Measurements from ENCODE around the gene SHC3. TPM values are rescaled to one million over a fixed set of nuclear protein-coding genes. Genes with fewer than 3 reads are reported as not detected.

The SHC3 gene
- total and polyA plus RNA-seq, 2 of the 4 experiments (the other 2 are of a cell fraction) = 4.5 to 13.3 TPM

GRCh38 chr9:89036891-89037290 lies 141.7 kb downstream of the SHC3 start:
- Histone ChIP-seq H4K8ac (ENCODE audit: low read depth in 2 of 2, low read length in 2 of 2) (no peak overlapping the region), H2AK5ac (ENCODE audit: low read depth, low read length) (no peak overlapping the region), H3K18ac (ENCODE audit: low read depth, low read length) (no peak overlapping the region), H3K79me1 (ENCODE audit: low read depth in 1 of 2, low read length in 2 of 2) (peaks cover 3 to 14% of the 10 kb centered on the region in 2 experiments; a peak in 3 of 4 replicates), H3K36me3 (ENCODE audit: control insufficient read depth, insufficient read depth, low read length) (peaks cover 8% of the 10 kb centered on the region), H2BK15ac (ENCODE audit: low read depth, low read length) (no peak overlapping the region), H3K23ac (ENCODE audit: low read depth, low read length) (no peak overlapping the region), H4K5ac (ENCODE audit: low read depth, low read length) (no peak overlapping the region), H2BK20ac (ENCODE audit: low read depth, low read length) (no peak overlapping the region), H2BK5ac (ENCODE audit: low read depth, low read length, poor library complexity, severe bottlenecking) (no peak overlapping the region), H3K9ac (ENCODE audit: low read depth, low read length) (no peak overlapping the region), H2BK120ac (ENCODE audit: low read depth, low read length) (no peak overlapping the region), H3K56ac (ENCODE audit: extremely low read depth, insufficient read depth, low read length) (no peak overlapping the region), H3K9me3 (ENCODE audit: control insufficient read depth, insufficient read depth, low read length) (no peaks in the 10 kb centered on the region), H3K4me2 (ENCODE audit: low read depth, low read length) (no peak overlapping the region), H3K27me3 (ENCODE audit: control insufficient read depth, insufficient read depth, low read length) (no peaks in the 10 kb centered on the region), H4K91ac (ENCODE audit: insufficient read depth, low read depth, low read length) (no peak overlapping the region), H4K20me1 (ENCODE audit: insufficient read depth, low read length) (no peaks in the 10 kb centered on the region), H3K9me1 (ENCODE audit: insufficient read depth, low read length) (peaks cover 14% of the 10 kb centered on the region), H3K4me3 (ENCODE audit: insufficient read depth, low read depth, low read length) (no peak overlapping the region), H2AFZ (replicated peaks; ENCODE audit: low read length, poor library complexity) (no peak overlapping the region), H3K27ac (ENCODE audit: insufficient read depth, low read length) (no peak overlapping the region; the same call in 1 of the 2 replicates), H2AK9ac (replicated peaks; ENCODE audit: low read depth, low read length, poor library complexity) (no peak overlapping the region), H3K14ac (replicated peaks; ENCODE audit: low read depth, low read length) (no peak overlapping the region), H3K4ac (ENCODE audit: low read depth, low read length) (no peak overlapping the region), H3K4me1 (ENCODE audit: control insufficient read depth, insufficient read depth, low read length) (peaks cover 14% of the 10 kb centered on the region)
- intact Hi-C loops (cut with micrococcal nuclease) (loop anchor here (5.0 to 10.0 kb wide), 2 partner anchors 98 to 140 kb away; partner anchors contain the start of gene SHC3), dilution Hi-C loops (cut with HindIII; ENCODE audit: low sequenced_read_pairs, unreplicated experiment) (no loop called here), in situ Hi-C loops (cut with MboI; ENCODE audit: low sequenced_read_pairs) (no loop called here)
- BruUV-seq (replicated peaks) = no TSS peak
- ChIA-PET POLR2A (ENCODE audit: unreplicated experiment) (no interaction called here), CTCF (no interaction called here)
- ATAC-seq (ENCODE audit: low read depth) (no peak), DNase-seq (no peak)
- TF ChIP-seq BHLHE40 (IDR thresholded peaks at IDR 0.05; ENCODE audit: low read depth, low read length) (no peak), CEBPB (IDR thresholded peaks at IDR 0.05; ENCODE audit: low read depth, low read length) (no peak), NFE2L2 (IDR thresholded peaks at IDR 0.05; ENCODE audit: low read depth, low read length) (no peak), RAD21 (IDR thresholded peaks at IDR 0.05; ENCODE audit: low read length) (no peak), USF2 (IDR thresholded peaks at IDR 0.05; ENCODE audit: low read depth, low read length) (no peak), CHD1 (IDR thresholded peaks at IDR 0.05; ENCODE audit: low read depth, low read length) (no peak), MXI1 (IDR thresholded peaks at IDR 0.05; ENCODE audit: borderline replicate concordance, low read depth, low read length) (no peak), MAZ (IDR thresholded peaks at IDR 0.05; ENCODE audit: borderline replicate concordance, low read depth, low read length) (no peak), MAFK (IDR thresholded peaks at IDR 0.05; ENCODE audit: low read depth, low read length) (no peak), SMC3 (IDR thresholded peaks at IDR 0.05; ENCODE audit: low read depth, low read length) (no peak), POLR2A (IDR thresholded peaks at IDR 0.05; ENCODE audit: low read depth, low read length) (no peak)
- TF ChIP-seq, protein P1, sequence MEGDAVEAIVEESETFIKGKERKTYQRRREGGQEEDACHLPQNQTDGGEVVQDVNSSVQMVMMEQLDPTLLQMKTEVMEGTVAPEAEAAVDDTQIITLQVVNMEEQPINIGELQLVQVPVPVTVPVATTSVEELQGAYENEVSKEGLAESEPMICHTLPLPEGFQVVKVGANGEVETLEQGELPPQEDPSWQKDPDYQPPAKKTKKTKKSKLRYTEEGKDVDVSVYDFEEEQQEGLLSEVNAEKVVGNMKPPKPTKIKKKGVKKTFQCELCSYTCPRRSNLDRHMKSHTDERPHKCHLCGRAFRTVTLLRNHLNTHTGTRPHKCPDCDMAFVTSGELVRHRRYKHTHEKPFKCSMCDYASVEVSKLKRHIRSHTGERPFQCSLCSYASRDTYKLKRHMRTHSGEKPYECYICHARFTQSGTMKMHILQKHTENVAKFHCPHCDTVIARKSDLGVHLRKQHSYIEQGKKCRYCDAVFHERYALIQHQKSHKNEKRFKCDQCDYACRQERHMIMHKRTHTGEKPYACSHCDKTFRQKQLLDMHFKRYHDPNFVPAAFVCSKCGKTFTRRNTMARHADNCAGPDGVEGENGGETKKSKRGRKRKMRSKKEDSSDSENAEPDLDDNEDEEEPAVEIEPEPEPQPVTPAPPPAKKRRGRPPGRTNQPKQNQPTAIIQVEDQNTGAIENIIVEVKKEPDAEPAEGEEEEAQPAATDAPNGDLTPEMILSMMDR (conservative IDR thresholded peaks at IDR 0.05; ENCODE audit: low read depth, low read length) = no peak
- TF ChIP-seq, protein P2, sequence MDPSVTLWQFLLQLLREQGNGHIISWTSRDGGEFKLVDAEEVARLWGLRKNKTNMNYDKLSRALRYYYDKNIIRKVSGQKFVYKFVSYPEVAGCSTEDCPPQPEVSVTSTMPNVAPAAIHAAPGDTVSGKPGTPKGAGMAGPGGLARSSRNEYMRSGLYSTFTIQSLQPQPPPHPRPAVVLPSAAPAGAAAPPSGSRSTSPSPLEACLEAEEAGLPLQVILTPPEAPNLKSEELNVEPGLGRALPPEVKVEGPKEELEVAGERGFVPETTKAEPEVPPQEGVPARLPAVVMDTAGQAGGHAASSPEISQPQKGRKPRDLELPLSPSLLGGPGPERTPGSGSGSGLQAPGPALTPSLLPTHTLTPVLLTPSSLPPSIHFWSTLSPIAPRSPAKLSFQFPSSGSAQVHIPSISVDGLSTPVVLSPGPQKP (IDR thresholded peaks at IDR 0.05; ENCODE audit: borderline replicate concordance, low read depth, low read length) = no peak
- no CpG with 5 or more reads among the region's 3 CpGs for WGBS, 2 experiments (ENCODE audit: extremely low coverage in 2 of 2, insufficient read length in 1 of 2)
